Endothelial cell of umbilical vein (primary cell): ENCODE results near the gene CACNA2D3. TPM values are rescaled to one million over a fixed set of nuclear protein-coding genes. Genes with fewer than 3 reads are reported as not detected.

ENCODE experiments used
- BruUV-seq: library from RNA; stranded (reverse); fragments of 400-500 nt; replicated peaks from 2 replicates; lab custom pipeline; 2021; lab: Mats Ljungman, UMichigan
- CTCF ChIA-PET: fragments of 300-600, 350-600 bp; sonication (Branson Sonifier 250); formaldehyde crosslinking; loops from one replicate; lab custom pipeline; 2021; ENCODE audit warnings: antibody characterized with exemption, inconsistent platforms; lab: Charles Lee
- POLR2A ChIA-PET: fragments of 300-600, 350-600 bp; sonication (Branson Sonifier 250); formaldehyde crosslinking; loops from one replicate; lab custom pipeline; 2021; ENCODE audit warnings: antibody characterized with exemption, inconsistent platforms; lab: Charles Lee
- DNase-seq: peaks from one replicate; pipeline ENCODE4 v3.0.0-alpha.2; 2011; ENCODE audit warnings: low read depth, low spot score
- FAIRE-seq: peaks from 2 replicates; lab custom pipeline; 2011; peaks lifted over from hg19 to GRCh38; lab: Jason Lieb, UNC
- H2AFZ ChIP-seq: 2 replicates; pipeline ENCODE4 v1.6.0; 2012; ENCODE audit warnings: low read depth, low read length, control low read depth, inconsistent platforms
- H3K27ac ChIP-seq: 2 replicates; pipeline ENCODE4 v1.5.1; 2011; ENCODE audit warnings: low read depth, mild to moderate bottlenecking, control low read depth, low read length, moderate library complexity; ENCODE audit not compliant: insufficient read depth
- H3K27me3 ChIP-seq, 2 experiments: 2 replicates each; pipeline versions ENCODE4 v1.6.0 to v1.6.1; 2011; ENCODE audit warnings: low read length in 2 of 2, mixed read lengths in 1 of 2; ENCODE audit not compliant: control insufficient read depth in 2 of 2, insufficient read depth in 2 of 2
- H3K36me3 ChIP-seq, 2 experiments: 2 replicates in 1 of 2; 3 replicates in 1 of 2; pipeline ENCODE4 v1.5.1; 2011; ENCODE audit warnings: low read length in 2 of 2, mild to moderate bottlenecking in 1 of 2, moderate library complexity in 1 of 2; ENCODE audit not compliant: control insufficient read depth in 2 of 2, insufficient read depth in 2 of 2; ENCODE audit errors: extremely low read depth in 1 of 2
- H3K4me1 ChIP-seq: 3 replicates; pipeline ENCODE4 v1.5.1; 2011; ENCODE audit warnings: mild to moderate bottlenecking, low read length; ENCODE audit not compliant: control insufficient read depth, insufficient read depth; ENCODE audit errors: extremely low read depth
- H3K4me2 ChIP-seq: 2 replicates; pipeline ENCODE4 v1.6.1; 2011; ENCODE audit warnings: low read length, control low read depth, mixed read lengths; ENCODE audit not compliant: insufficient read depth
- H3K4me3 ChIP-seq, 3 experiments: fragments of 200-600 bp in 1 of 3; sonication (generic), shearing (Covaris generic) in 1 of 3; replicated peaks in 1 of 3; 2 replicates each; pipeline ENCODE4 v1.5.1; 2011 to 2016; ENCODE audit warnings: control low read depth in 3 of 3, low read length in 3 of 3, mild to moderate bottlenecking in 2 of 3, inconsistent platforms in 1 of 3, low read depth in 1 of 3, moderate library complexity in 1 of 3; ENCODE audit not compliant: insufficient read depth in 1 of 3
- H3K79me2 ChIP-seq: 2 replicates; pipeline ENCODE4 v1.6.0; 2012; ENCODE audit warnings: low read length, inconsistent platforms; ENCODE audit not compliant: control insufficient read depth, insufficient read depth
- H3K9ac ChIP-seq: replicated peaks from 2 replicates; pipeline ENCODE3; 2011; ENCODE audit warnings: low read length, control low read depth; ENCODE audit not compliant: insufficient read depth; ENCODE audit errors: extremely low read depth
- H3K9me1 ChIP-seq: replicated peaks from 3 replicates; pipeline ENCODE4 v1.6.0; 2011; ENCODE audit warnings: mild to moderate bottlenecking, low read length; ENCODE audit not compliant: control insufficient read depth, insufficient read depth; ENCODE audit errors: extremely low read depth
- H3K9me3 ChIP-seq: replicated peaks from 2 replicates; pipeline ENCODE4 v1.5.1; 2012; ENCODE audit warnings: low read length, inconsistent platforms; ENCODE audit not compliant: control insufficient read depth, insufficient read depth
- H4K20me1 ChIP-seq: replicated peaks from 2 replicates; pipeline ENCODE3; 2011; ENCODE audit warnings: mild to moderate bottlenecking, low read length; ENCODE audit not compliant: control insufficient read depth, insufficient read depth; ENCODE audit errors: extremely low read depth
- CTCF ChIP-seq, 2 donors: IDR thresholded peaks; 1 replicate in 1 of 2; 2 replicates in 1 of 2; pipeline ENCODE4 v1.5.1; 2011; ENCODE audit warnings: low read length in 2 of 2, mild to moderate bottlenecking in 2 of 2, moderate library complexity in 2 of 2, control low read depth in 1 of 2, inconsistent platforms in 1 of 2, low read depth in 1 of 2; ENCODE audit not compliant: insufficient read depth in 1 of 2; ENCODE audit errors: extremely low read depth in 1 of 2
- EZH2 ChIP-seq: IDR thresholded peaks from 2 replicates; pipeline ENCODE4 v1.6.1; 2012; ENCODE audit warnings: borderline replicate concordance, low read depth, mild to moderate bottlenecking, moderate library complexity, low read length, inconsistent platforms; ENCODE audit not compliant: severe bottlenecking
- FOS ChIP-seq: IDR thresholded peaks from 2 replicates; pipeline ENCODE4 v1.6.1; 2011; ENCODE audit warnings: mild to moderate bottlenecking, low read length, moderate library complexity, borderline replicate concordance; ENCODE audit not compliant: insufficient read depth
- GATA2 ChIP-seq: IDR thresholded peaks from 2 replicates; pipeline ENCODE4 v1.7.0; 2011; ENCODE audit warnings: low read depth, mild to moderate bottlenecking, moderate library complexity, mixed read lengths, low read length; ENCODE audit not compliant: insufficient read length, insufficient read depth
- JUN ChIP-seq: IDR thresholded peaks from 2 replicates; pipeline ENCODE4 v1.6.1; 2011; ENCODE audit warnings: borderline replicate concordance, low read depth; ENCODE audit not compliant: insufficient read length, insufficient read depth
- MAX ChIP-seq: IDR thresholded peaks from 2 replicates; pipeline ENCODE4 v1.6.1; 2011; ENCODE audit not compliant: insufficient read depth, insufficient read length
- MYC ChIP-seq: IDR thresholded peaks from one replicate; pipeline ENCODE4 v1.6.1; 2011; ENCODE audit warnings: mild to moderate bottlenecking, low read depth, low read length
- POLR2A ChIP-seq: IDR thresholded peaks from 2 replicates; pipeline ENCODE4 v1.6.1; 2012; ENCODE audit warnings: low read depth, mild to moderate bottlenecking, control low read depth, low read length
- POLR2AphosphoS5 ChIP-seq: IDR thresholded peaks from 2 replicates; pipeline ENCODE4 v1.6.1; 2012; ENCODE audit warnings: low read depth, mild to moderate bottlenecking, control low read depth, low read length, moderate library complexity; ENCODE audit not compliant: insufficient read depth
- dilution Hi-C: fragments of 300-500 bp; cut with MboI; formaldehyde crosslinking; loops from one replicate; pipeline ENCODE4 v1.15.0; 2019; ENCODE audit warnings: low sequenced_read_pairs; ENCODE audit not compliant: extremely low pct_ligation_motif_present
- intact Hi-C: fragments of 100-400 bp; cut with micrococcal nuclease; formaldehyde crosslinking; loops from one replicate; pipeline ENCODE4 v1.10.0; 2022
- polyA plus RNA-seq, 4 experiments: library from polyadenylated mRNA; depleted of rRNA in 3 of 4; stranded (reverse) in 3 of 4; unstranded in 1 of 4; fragments of >200 nt; gene quantifications; 2 replicates each; pipeline versions ENCODE4 v1.2.1 to v1.2.3, GENCODE V29; 2011 to 2012; ENCODE audit warnings: missing spikeins in 1 of 4
- total RNA-seq: library from RNA; stranded (reverse); gene quantifications from 2 replicates; pipeline ENCODE4 v1.2.3, GENCODE V29; 2021

Gene CACNA2D3
- total and polyA plus RNA-seq, 2 donors (not counting 3 experiments of a cell fraction or from before 2014, with no cell fraction given) = not detected

GRCh38 chr3:54914180-54914579 is 791.8 kb downstream of the CACNA2D3 start:
- Histone ChIP-seq H3K9me3 (peaks cover 7% of the 10 kb centered on the region), H3K9ac (no peak overlapping the region), H3K9me1 (no peaks in the 10 kb centered on the region), H3K27me3 (no peaks in the 10 kb centered on the region), H3K79me2 (no peaks in the 10 kb centered on the region), H3K27ac (no peak overlapping the region), H3K4me1 (no peaks in the 10 kb centered on the region), H3K4me3 (no peak overlapping the region), H4K20me1 (no peaks in the 10 kb centered on the region), H3K36me3 (no peaks in the 10 kb centered on the region), H2AFZ (no peak overlapping the region), H3K4me2 (no peak overlapping the region)
- POLR2A ChIA-PET = no interaction called here
- CTCF ChIA-PET = no interaction called here
- TF ChIP-seq CTCF (IDR thresholded peaks at IDR 0.05; ENCODE audit: extremely low read depth in 1 of 2, insufficient read depth in 1 of 2, low read depth in 1 of 2, low read length in 2 of 2) (no peak), EZH2 (no peak), MYC (no peak), MAX (no peak), POLR2AphosphoS5 (no peak), FOS (no peak), GATA2 (no peak), JUN (no peak), POLR2A (no peak)
- no peak for DNase-seq
- intact Hi-C loops = no loop called here
- dilution Hi-C loops = no loop called here
- BruUV-seq = no TSS peak
- FAIRE-seq = no peak
